Loucy (cell line): Measurements from ENCODE around the gene CHERP.

Experiments
- EZH2phosphoT487 ChIP-seq: fragments of 200-600 bp; IDR thresholded peaks from 2 replicates; pipeline ENCODE4 v1.6.1; 2018; ENCODE audit warnings: antibody characterized with exemption, mild to moderate bottlenecking, moderate library complexity, borderline replicate concordance
- TF ChIP-seq, protein P1 (sequence below): fragments of 200-600 bp; sonication (generic); conservative IDR thresholded peaks from 2 replicates; pipeline ENCODE4 v1.5.1; 2014; ENCODE audit warnings: mild to moderate bottlenecking, antibody characterized with exemption, low read length

DNA sequence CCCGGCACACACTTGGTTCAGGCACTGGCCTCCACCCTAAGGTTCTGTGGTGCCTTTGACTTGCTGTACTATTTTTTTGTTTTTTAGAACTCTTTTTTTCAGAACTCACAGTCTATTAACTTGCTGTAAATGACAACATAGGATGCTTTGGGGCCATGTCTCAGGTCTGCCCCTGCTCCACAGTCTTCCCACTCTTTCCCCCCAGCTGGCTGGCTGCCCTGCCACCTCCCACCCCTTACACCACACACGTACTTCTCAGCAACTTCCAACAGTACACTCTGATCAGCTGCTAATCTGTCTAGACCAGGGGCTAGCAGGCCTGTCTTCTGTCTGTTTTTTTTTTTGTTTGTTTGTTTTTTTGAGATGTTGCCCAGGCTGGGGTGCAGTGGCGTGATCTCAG lies 38.0 kb downstream of the CHERP start:
- TF ChIP-seq, protein P1, sequence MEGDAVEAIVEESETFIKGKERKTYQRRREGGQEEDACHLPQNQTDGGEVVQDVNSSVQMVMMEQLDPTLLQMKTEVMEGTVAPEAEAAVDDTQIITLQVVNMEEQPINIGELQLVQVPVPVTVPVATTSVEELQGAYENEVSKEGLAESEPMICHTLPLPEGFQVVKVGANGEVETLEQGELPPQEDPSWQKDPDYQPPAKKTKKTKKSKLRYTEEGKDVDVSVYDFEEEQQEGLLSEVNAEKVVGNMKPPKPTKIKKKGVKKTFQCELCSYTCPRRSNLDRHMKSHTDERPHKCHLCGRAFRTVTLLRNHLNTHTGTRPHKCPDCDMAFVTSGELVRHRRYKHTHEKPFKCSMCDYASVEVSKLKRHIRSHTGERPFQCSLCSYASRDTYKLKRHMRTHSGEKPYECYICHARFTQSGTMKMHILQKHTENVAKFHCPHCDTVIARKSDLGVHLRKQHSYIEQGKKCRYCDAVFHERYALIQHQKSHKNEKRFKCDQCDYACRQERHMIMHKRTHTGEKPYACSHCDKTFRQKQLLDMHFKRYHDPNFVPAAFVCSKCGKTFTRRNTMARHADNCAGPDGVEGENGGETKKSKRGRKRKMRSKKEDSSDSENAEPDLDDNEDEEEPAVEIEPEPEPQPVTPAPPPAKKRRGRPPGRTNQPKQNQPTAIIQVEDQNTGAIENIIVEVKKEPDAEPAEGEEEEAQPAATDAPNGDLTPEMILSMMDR, result no peak
- no peak for TF ChIP-seq EZH2phosphoT487
